ENCODE data around the gene BICD2.

DNA sequence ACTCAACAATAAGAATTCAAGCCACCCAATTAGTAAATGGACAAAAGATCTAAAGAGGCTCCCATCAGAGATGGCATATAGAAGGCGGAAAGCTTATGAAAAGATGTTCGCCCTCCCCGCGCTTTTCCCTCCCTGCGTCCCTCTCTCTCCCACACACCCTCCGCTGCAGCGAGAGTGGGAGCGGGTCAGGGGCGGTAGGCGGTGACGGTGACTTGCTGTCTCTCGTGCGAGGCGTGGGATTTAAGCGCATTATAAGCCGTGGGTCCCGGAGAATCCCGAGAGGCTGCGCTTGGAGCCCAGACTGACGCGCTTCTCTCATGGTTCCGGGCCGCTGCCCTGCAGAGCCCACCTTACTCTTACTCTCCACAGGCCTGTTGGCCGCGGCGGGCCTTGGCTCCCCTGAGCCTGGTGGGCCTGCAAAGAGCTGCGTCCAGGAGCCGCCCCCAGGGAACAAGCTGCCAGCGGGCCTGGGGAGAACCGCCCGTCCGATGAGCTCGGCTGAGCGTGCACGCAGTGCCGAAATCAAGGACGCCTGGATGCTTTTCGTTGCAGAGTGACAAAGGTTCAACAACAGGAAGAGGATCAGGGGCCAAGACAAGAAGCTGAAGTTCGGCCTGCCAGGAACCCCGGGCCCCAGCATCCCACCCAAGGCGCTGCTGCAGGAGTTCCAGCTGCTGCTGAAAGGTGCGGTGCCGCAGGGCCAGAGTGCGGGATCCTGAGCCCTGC, 42.6 kb upstream of the BICD2 start:
- TF ChIP-seq EP300 (IDR thresholded peaks at IDR 0.05; ENCODE audit: low read depth) = no peak
- no peak for TF ChIP-seq CTCF (IDR thresholded peaks at IDR 0.05)
